HG03039 (cell line): Measurements from ENCODE around the gene PVRIG.
A peak's percentile ranks its signal among the peaks of the same experiment; 100 is the strongest.
"Not testable (repeated sequence)": the region's sequence is repeated elsewhere in the genome, so short reads cannot be mapped to it uniquely, and the experiment has no call there.

Experiments
- ATAC-seq: cut with Tn5 transposase; IDR thresholded peaks from one replicate; pipeline ENCODE4 v1.9.1; 2021; ENCODE audit warnings: mild to moderate bottlenecking, moderate library complexity; ENCODE audit not compliant: unreplicated experiment

PVRIG gene

DNA sequence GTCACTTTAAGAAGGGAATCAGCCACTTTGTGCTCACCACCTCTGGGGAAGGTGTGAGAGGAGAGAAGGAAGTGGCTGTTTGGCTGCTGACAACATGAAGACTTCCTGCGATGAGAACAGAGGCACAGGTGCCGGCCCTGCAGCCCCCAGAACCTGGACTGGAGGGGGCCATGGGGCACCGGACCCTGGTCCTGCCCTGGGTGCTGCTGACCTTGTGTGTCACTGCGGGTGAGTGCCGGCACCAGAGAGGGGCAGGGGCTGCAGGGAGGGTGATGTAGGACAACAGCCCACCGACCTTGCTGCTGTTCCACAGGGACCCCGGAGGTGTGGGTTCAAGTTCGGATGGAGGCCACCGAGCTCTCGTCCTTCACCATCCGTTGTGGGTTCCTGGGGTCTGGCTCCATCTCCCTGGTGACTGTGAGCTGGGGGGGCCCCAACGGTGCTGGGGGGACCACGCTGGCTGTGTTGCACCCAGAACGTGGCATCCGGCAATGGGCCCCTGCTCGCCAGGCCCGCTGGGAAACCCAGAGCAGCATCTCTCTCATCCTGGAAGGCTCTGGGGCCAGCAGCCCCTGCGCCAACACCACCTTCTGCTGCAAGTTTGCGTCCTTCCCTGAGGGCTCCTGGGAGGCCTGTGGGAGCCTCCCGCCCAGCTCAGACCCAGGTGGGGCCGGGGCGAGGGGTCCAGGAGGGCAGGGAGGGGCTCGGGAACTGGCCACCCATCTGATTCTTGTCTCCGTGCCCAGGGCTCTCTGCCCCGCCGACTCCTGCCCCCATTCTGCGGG lies at the start of gene PVRIG:
TSS of gene PVRIG (plus strand) at position 149 of the 785 bp plus-strand sequence. CDS start at position 171, 22 bp downstream.
- ATAC-seq = not testable (repeated sequence)

DNA sequence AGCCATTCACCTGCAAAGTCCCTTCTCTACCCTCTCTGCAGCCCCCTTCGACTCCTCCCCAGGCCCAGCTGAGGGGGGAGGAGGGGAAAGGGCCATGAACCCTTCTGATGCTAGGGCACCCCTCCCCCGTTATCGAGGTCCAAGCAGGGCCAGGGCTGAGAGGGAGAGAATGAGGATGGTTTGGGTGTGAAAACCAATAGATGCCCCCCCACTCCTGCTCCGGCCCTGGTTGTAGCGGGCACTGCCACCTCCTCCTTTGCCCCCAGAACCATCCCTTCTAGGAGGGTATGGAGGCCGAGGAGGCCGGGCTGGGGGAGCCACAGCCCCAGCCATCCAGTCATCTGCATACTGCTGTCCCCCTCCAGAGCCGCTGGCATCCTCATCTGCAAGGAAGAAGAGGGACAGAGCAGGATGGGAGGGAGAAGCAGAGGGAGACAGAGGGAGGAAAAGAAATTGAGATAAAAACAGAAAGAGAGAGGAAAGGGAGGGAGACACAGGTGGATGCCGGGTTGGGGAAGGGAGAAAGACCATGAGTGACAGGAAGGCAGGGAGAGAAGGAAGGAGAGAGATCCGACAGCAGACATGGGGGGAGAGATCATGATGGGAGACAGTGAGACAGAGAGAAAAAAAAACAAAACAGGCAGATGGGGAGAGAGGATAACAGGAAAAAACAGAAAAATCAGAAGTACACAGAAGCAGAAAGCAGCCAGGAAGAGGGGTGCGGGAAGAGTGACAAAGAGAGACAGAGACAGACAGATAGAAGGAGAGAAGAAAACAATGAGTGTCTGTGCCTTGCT lies 49.5 kb upstream of the PVRIG start:
- no peak for ATAC-seq

DNA sequence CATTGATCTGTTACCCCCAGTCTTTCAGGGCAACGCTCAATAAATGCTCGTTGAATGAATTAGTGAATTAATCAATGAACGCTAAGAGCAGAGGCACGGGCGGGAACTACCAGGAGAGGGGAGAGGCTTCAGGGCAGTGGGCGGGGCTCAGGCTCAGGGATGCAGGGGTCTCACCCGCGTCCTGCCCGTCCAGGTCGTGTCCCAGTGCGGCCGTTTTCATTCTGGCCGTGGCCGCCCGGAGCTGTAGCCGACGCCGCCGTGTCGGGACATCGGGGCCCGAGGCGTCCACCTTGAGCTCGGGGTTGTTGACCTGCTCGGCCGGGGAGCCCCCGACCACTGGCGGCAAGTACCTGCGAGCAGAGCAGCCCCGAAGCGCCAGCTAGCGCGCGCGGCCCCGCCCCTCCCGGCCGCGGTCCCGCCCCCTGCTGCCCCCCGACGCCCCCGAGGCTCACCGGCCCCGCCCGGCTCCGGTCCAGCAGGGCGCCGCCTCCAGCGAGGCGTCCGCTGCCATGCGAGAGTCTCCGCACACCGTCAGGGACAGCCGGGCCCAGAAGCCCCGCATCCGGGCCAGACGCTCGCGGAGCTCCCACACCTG lies 48.6 kb upstream of the PVRIG start:
- ATAC-seq = no peak

DNA sequence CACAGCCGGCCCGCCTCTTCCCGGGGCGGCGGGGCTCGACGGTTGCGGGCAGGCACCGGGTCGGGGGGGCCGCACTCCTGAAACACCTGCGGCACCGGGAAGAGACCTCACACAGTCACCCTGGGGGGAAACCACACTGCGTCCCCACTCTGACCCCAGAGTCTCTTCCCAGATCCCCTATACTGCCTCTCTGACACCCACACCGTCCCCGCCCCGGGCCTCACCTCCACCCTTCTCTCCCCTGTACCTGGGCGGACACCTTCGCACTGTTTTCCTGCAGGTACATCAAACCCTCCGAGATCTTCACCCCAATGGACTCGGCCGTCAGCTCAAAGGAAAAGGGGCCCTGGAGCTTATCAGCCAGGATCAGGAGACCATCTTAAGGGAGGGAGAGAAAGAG lies 47.9 kb upstream of the PVRIG start:
- no peak for ATAC-seq

DNA sequence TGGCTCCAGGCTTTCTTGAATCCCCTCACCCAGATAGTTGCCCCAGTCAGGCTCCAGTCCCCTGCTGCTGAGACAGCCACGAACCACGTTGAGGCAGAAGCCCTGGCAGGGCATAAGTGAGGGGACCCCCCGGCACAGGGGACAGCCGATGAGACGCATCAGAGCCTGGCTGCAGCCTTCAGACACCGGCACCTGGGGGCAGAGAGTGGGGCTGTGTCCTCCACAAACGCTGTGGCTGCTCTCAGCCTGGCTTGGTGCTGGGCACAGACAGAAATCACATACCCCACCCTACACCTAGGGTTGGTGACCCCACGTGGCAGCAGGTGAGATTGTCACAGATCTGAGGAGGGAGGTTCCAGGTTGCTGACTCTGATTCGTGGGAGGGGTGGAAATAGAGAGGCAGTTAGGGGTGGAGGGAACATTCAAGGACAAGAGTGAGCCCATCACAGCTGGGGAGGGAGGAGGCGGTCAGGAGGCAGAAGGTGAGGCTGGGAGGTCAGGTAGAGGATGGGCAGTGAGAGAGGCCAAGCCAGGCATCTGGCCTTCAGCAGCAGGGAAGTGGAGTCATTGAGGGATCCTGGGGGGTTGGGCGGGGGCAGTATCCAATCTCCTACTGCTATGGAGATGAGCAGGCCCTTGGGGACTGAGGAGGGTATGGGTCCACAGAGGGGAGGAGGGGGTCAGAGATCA lies 45.8 kb upstream of the PVRIG start:
- no peak for ATAC-seq

DNA sequence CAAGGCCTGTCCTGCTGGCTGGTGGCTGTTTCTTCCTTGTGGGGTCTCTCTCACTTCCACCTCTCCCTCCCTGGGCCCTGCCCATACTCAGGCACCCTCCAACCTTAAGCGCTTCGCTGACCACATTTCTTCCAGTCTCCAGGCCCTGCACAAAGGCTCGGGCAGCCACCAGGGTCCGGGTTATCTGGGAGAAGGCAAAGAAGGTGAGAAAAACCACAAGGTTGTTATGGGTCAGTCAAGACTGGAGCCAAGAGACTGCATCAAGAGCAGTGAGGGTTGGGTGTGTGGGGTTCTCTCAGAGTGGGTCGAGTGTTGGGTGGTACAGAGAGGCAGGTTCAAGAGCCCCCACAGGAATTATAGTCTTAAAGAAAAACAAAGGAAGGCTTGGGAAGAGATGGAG lies 45.2 kb upstream of the PVRIG start:
- no peak for ATAC-seq

DNA sequence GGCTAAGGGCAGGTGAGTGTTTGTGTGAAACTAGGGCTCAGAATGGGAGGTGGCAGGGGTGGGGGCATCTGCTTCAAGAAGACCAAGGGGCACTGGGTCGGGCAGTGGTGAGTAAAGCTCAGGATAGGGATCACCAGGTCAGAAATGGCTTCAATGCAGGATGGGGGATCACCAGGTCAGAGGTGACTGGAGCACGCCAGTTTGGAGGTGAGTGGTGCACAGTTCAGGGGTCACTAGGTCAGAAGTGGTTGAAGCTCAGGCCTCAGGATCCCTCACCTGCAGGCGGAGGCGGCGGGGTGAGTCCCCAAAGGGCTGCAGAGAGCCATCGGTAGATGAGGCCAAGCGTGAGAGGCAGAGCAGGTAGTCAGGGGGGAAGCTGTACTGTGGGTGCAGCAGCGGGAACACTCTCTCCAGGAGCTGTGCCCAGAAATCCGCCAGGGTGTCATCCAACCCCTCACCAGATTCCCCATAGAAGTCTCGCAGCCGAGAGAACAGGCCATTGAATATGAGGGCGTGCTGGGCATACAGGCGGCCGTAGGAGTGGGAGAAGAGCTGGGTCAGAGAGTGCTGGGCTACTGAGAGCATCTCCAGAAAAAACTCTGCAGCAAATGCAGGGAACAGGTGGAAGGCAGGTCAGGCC lies 44.3 kb upstream of the PVRIG start:
- ATAC-seq = no peak

DNA sequence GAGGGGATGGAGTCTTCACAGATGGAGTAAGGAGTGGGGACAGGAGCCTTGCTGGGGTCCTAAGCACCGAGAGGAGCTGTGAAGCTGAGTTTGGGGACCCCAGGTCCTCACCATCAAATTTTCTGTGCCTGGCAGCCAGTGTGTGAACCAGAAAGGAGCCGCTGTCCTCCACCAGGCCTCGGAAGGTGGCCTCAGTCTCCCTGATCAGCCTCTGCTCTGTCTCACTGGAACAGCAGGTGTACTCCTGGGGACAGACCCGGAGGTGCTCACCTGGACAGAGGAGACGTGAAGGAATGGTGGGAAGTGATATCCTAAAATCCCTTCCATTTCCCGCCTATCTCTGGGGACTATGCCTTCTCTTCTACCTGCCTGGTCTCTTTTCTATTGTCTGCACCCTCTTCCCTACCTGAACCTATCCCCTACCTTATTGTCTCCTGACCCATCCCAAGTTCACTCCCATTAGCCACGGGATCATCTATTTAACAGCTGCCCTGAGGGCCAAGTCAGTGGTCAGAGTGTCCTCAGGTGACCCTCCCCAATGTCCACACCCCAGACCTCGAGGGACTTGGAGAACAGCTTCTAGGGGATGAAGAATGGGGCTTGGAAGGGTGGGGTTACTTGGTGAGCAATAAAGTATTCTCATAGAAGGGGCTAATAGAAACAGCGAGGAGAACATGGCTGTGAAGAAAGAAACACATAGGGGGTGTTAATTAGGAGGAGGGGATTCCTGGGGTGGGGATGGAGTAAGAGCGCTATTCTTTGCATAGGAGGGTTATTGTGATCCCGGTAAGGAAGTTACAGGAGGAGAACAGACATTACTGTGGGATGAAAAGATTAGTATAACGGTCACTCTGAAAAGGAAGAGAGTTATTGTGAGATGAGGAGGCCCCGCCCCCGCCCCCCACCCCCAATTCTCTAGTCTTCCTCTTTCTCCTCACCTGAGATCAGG lies 43.4 kb upstream of the PVRIG start:
- ATAC-seq = no peak

DNA sequence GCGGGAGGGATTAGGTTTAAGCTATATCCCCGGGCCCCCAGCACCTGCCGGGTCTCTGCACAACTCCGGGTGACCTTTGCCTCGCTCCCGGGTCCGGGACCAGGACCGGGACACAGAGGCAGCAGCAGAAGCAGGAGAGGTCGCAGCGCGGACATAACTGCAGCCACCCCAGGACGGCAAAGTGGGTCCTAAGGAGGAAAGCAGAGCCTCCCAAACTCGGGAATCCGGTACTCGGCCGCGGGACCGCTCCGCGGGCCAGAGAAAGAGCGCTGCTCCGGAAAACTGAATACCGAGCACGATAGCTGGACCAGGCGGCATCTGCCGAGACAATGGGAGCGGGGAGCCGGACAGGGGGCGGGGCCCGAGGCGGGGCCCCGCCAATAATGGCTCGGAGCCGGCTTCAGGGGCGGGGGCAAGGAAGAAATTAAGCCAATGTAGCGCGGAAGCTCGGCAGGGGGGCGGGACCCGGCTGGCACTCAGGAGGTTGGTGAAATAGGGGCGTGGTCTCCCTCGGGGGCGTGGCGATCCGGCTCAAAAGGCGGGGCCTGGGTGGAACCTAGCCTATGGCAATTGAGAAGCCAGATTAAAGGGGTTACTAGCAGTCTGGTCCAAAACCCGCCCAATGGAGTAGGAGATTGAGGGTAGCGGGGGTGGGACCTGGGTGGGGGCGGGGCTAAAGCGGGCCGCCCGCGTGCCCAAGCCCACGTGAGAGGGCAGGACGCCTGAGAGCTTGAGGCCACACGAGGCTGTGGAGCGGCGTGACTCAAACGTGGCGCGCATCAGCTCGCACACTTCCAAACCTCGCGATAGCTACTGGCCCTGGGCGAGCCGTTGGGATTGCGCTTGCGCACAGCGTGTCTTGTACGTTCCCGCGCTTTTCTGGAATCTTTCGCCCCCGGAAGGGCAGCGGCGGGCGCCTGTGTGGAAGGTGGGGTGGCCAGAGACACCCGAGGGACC lies 42.4 kb upstream of the PVRIG start, which contains the start of the genes GPC2 and STAG3:
TSS of gene GPC2 (minus strand) at position 337 of the 957 bp plus-strand sequence. CDS start at position 155, 182 bp downstream.
TSS of gene STAG3 (plus strand) at position 874 of the 957 bp plus-strand sequence. CDS start 2,639 bp downstream, outside the sequence.
- peak; percentile 79 for ATAC-seq

DNA sequence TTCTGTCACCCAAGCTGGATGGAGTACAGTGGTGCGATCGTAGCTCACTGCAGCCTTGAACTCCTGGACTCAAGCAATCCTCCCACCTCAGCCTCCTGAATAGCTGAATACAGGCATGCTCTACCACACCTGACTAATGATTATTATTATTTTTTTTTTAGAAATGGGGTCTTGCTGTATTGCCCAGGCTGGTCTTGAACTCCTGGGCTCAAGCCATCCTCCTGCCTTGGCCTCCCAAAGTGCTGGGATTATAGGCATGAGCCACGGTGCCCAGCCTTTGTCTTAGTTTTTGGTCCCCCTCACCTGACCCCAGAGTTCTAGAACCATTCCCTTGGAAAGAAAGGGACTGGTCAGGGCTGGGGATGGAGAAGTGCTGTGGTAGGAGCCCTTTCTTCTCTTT lies 39.7 kb upstream of the PVRIG start:
- not testable (repeated sequence) for ATAC-seq

DNA sequence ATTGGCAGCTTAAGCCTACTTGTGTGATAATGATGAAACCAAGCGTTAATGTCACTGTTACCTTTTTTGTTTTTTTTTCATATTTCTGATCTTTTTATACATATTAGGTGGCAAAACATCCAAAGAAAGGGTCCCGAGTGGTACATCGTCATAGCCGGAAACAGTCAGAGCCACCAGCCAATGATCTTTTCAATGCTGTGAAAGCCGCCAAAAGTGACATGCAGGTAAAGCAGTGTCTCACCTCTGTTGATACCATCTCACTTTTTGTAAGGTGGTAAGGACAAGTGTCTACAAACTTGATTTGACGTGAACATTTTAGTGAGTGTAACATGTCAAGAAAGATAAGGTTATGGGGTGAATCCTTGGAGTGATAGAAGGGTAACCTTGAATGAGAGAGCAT lies 37.1 kb upstream of the PVRIG start:
- ATAC-seq = not testable (repeated sequence)

DNA sequence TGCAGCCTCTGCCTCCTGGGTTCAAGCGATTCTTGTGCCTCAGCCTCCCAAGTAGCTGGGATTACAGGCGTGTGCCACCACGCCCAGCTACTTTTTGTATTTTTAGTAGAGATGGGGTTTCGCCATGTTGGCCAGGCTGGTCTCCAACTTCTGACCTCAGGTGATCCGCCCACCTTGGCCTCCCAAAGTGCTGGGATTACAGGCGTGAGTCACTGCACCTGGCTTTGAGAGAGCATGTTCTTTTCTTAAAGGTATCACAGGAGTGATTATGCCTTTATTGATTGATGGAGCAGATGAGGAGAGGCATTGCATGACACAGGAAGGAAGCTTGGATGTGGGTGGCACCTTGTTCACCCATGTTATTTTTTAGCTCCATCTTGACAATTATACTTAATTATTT lies 36.7 kb upstream of the PVRIG start:
- ATAC-seq = not testable (repeated sequence)

DNA sequence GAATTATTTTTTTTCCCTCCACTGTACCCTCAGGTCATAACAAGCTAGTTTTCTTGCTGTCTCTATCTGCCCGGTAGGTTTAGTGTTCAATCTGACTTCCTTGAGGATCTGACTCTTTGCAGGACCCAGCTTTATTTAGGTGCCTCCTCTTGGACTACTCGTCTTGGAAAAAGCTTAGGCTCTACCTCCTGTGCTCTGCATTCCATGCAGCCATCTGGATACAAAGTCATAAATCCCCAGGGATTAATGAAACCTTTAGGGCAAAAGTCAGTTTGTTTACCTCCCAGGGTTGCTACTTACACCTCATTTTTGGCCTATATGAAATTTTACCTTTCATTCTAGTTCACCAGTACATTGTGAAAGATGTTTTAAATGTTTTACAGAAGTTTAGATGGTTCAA lies 34.0 kb upstream of the PVRIG start:
- no peak for ATAC-seq

DNA sequence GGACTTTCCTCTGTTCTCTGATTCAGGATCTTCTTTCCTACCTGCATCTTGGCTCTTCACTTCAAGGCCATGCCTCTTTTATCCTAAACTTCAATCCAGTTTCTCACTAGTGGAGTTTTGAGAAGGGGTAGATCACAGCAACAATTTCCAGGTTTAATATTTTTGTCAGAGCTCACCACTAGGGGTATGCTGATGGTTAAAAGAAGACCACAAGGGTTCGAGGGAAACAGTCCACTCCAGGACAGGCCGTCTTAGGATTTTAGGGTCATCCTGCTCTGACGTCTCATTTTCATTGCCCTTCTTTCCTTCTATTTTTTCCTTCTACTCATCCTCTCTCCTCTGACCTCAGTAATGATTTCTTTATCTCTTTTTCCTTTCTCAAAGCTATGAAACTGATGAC lies 30.7 kb upstream of the PVRIG start:
- ATAC-seq = no peak

DNA sequence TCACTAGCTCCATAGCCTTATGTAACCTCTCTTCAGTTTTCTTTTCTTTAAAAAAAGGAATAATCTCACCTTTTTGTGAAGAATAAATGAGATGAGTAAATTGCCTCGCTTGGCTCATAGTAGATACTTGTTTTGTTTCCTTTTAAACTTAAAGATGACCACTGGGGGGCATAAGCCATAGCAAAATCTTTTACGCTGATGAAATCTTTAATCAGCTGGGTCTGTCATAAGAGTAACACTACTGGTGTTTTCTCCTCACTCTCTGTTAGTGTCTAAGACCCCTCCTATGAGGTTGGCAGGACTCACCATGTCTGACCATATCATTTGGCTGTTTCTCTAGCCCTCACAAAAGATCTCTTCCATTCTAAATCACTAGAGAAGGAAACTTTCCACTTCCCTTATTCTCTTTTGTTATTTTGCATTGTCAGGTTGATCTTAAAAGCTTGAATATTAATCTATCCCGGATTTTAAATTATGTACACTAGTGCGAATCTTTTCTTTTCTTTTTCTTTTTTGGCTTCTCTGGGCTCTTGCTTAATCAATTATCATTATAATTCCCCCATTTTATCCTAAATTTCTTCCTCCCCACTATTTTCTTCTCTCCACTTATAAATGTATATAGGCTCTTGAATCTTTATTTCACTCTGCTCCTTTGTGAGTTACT lies 29.6 kb upstream of the PVRIG start:
- ATAC-seq = no peak

DNA sequence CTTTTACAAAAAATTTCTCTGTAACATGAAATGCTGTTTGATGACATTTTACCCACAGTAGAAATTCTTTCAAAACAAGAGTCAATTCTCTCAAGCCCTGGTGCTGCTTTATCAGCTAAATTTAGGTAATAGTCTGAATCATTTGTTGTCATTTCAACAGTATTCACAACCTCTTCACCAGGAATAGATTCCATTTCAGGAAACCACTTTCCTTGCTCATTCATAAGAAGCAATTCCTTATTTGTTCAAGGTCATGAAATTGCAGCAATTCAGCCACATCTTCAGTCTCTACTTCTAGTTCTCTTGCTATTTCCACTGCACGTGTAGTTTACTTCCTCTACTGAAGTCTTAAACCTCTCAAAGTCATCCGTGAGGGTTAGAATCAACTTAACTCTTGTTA lies 28.0 kb upstream of the PVRIG start:
- ATAC-seq = no peak

DNA sequence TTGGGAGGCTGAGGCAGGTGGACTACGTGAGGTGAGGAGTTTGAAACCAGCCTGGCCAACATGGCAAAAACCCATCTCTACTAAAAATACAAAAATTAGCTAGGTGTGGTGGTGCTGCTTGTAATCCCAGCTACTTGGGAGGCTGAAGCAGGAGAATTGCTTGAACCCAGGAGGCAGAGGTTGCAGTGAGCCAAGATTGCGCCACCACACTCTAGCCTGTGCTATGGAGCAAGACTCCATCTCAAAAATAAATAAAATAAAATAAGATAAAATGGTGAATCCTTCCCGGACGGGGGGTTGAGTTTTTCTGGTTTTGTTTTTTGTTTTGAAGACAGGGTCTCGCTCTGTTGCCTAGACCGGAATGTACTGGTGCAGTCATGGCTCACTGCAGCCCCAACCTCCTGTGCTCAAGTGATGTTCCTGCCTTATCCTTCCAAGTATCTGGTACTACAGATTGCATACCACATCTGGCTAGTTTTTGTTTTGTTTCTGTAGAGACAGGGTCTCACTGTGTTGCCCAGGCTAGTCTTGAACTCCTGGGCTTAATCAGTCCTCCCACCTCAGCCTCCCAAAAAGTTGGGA lies 27.4 kb upstream of the PVRIG start:
- ATAC-seq = not testable (repeated sequence)
